ENCODE measurements around the gene CREBBP. TPM values are rescaled to one million over a fixed set of nuclear protein-coding genes. Genes with fewer than 3 reads are reported as not detected.

Gene CREBBP
- total RNA-seq, 1 experiment from 2014 or later: 26.4 TPM

GRCh38 chr16:3842994-3843393 lies 37.5 kb downstream of the CREBBP start:
- Histone ChIP-seq H3K9me3 (ENCODE audit: low read length) (no peaks in the 10 kb centered on the region), H3K27me3 (ENCODE audit: low read length) (no peaks in the 10 kb centered on the region), H4K20me1 (ENCODE audit: insufficient read depth, low read depth, low read length) (no peaks in the 10 kb centered on the region), H3K9me2 (replicated peaks; ENCODE audit: insufficient read depth, low read length) (no peaks in the 10 kb centered on the region), H3K9ac (ENCODE audit: low read length) (no peak overlapping the region), H3K4me1 (ENCODE audit: low read length) (peaks cover 30% of the 10 kb centered on the region), H2AFZ (ENCODE audit: low read length) (no peak overlapping the region), H3K79me2 (ENCODE audit: low read length) (peaks cover 99% of the 10 kb centered on the region), H3K4me2 (ENCODE audit: low read depth, low read length, poor library complexity, severe bottlenecking) (peak overlapping the region; percentile 8), H3K4me3 (ENCODE audit: low read length) (no peak overlapping the region), H3K27ac (ENCODE audit: low read length) (peak overlapping the region; percentile 7; the same call in 1 of the 2 replicates), H3K36me3 (ENCODE audit: insufficient read depth, low read length) (peaks cover 12% of the 10 kb centered on the region)
- DNase-seq: no peak

GRCh38 chr16:3841729-3842508 lies 38.6 kb downstream of the CREBBP start:
- peak overlapping the region; percentile 35 for H3K4me2 ChIP-seq (ENCODE audit: low read depth, low read length, poor library complexity, severe bottlenecking)

GRCh38 chr16:3839402-3840184 lies 40.9 kb downstream of the CREBBP start:
- peaks cover 96% of the 10 kb centered on the region for H3K79me2 ChIP-seq (ENCODE audit: low read length)
- H3K9me2 ChIP-seq (replicated peaks; ENCODE audit: insufficient read depth, low read length): no peaks in the 10 kb centered on the region
- H3K27ac ChIP-seq (ENCODE audit: low read length): no peak overlapping the region
- H3K9me3 ChIP-seq (ENCODE audit: low read length): 0 out of 2 replicates have a peak, but pooled peaks cover 2% of the 10 kb centered on the region
- no peak for DNase-seq
- no peak overlapping the region for H3K4me2 ChIP-seq (ENCODE audit: low read depth, low read length, poor library complexity, severe bottlenecking)
- H3K4me1 ChIP-seq (ENCODE audit: low read length): peaks cover 28% of the 10 kb centered on the region
- no peak overlapping the region for H3K9ac ChIP-seq (ENCODE audit: low read length)
- H3K27me3 ChIP-seq (ENCODE audit: low read length): no peaks in the 10 kb centered on the region
- H3K36me3 ChIP-seq (ENCODE audit: insufficient read depth, low read length): peaks cover 25% of the 10 kb centered on the region
- no peak overlapping the region for H3K4me3 ChIP-seq (ENCODE audit: low read length)
- no peaks in the 10 kb centered on the region for H4K20me1 ChIP-seq (ENCODE audit: insufficient read depth, low read depth, low read length)
- no peak overlapping the region for H2AFZ ChIP-seq (ENCODE audit: low read length)

More at GRCh38 chr16:3841729-3842508, 38.6 kb downstream of the CREBBP start:
- Histone ChIP-seq H3K4me3 (ENCODE audit: low read length) (no peak overlapping the region), H3K79me2 (ENCODE audit: low read length) (peaks cover 97% of the 10 kb centered on the region), H3K4me1 (ENCODE audit: low read length) (peaks cover 30% of the 10 kb centered on the region), H3K9me2 (replicated peaks; ENCODE audit: insufficient read depth, low read length) (no peaks in the 10 kb centered on the region), H3K9ac (ENCODE audit: low read length) (0 out of 2 replicates have a peak overlapping the region, but pooled peaks have one; percentile 12), H3K9me3 (ENCODE audit: low read length) (no peaks in the 10 kb centered on the region), H2AFZ (ENCODE audit: low read length) (no peak overlapping the region), H3K27ac (ENCODE audit: low read length) (peak overlapping the region; percentile 20), H3K36me3 (ENCODE audit: insufficient read depth, low read length) (peaks cover 17% of the 10 kb centered on the region), H3K27me3 (ENCODE audit: low read length) (no peaks in the 10 kb centered on the region), H4K20me1 (ENCODE audit: insufficient read depth, low read depth, low read length) (no peaks in the 10 kb centered on the region)
- DNase-seq: peak; percentile 68

DNA sequence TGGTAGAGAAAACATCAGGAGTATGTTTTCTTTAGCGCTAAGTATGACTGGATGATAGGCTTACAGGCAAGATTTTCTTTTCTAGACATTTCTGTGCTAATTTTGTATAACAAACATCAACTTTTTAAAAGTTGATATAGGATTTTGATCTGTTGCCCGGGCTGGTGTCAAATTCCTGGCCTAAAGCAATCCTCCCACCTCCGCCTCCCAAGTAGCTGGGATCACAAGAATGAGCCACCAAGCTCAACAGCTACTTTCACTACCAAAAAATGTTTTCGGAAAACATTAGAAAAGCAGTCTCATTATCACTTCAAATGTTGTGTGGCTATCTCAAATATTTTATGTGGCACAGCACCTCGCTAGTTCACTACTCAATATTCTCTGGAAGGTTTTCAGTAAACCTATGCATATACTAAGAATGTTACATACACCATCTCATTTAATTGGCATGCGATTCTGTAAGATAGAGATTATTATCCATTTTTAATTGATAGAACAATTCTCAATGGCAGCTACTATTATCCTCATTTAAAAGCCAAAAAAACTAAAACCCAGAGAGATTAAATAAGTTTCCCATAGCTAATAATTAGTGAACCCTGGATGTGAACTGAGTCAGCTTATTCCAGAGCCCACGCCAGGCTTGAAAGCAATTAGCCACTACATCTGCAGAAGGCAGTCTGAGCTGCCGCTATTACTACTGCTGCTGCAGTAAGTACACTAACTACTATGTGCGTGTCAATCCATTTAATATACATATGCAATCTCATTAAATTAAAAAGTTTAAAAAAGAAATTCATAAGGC lies 41.7 kb downstream of the CREBBP start:
- Histone ChIP-seq H4K20me1 (ENCODE audit: insufficient read depth, low read depth, low read length) (no peaks in the 10 kb centered on the region), H3K9me3 (ENCODE audit: low read length) (peaks cover 4% of the 10 kb centered on the region; the same call in 1 of the 2 replicates), H3K27me3 (ENCODE audit: low read length) (no peaks in the 10 kb centered on the region)

DNA sequence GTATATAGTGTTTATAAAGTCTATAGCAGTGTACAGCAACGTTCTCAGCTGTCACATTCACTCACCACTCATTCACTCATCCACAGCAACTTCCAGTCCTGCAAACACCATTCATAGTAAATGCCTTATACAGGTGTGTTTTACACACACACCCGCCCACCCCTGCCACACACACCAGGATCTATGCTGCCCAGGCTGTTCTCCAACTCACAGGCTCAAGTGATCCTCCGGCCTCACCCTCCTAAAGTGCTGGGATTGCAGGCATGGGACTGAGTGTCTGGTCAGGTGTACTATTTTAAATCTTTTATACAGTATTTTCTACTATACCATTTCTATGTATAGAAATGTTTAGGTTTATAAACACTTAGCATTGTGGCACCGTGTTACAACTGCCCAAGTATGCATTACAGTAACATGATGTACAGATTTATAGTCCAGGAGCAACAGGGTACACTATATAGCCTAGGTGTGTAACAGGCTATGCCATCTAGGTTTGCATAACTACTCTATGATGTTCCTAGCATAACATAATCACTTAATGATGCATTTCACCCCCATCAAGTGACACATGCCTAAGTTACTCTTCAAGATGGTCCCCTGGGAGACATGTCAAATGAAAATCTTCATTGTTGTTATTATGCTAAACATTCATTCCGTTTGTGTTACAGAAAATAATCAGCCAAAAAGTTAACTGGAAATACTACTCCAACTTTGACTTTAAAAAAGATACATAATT lies 42.5 kb downstream of the CREBBP start:
- no peaks in the 10 kb centered on the region for H4K20me1 ChIP-seq (ENCODE audit: insufficient read depth, low read depth, low read length)
- H3K4me2 ChIP-seq (ENCODE audit: low read depth, low read length, poor library complexity, severe bottlenecking): no peak overlapping the region
- no peaks in the 10 kb centered on the region for H3K9me2 ChIP-seq (replicated peaks; ENCODE audit: insufficient read depth, low read length)
- no peak overlapping the region for H3K4me3 ChIP-seq (ENCODE audit: low read length)
- H3K27ac ChIP-seq (ENCODE audit: low read length): no peak overlapping the region
- no peak overlapping the region for H3K9ac ChIP-seq (ENCODE audit: low read length)
- H3K79me2 ChIP-seq (ENCODE audit: low read length): peaks cover 96% of the 10 kb centered on the region
- no peak overlapping the region for H2AFZ ChIP-seq (ENCODE audit: low read length)
- peaks cover 25% of the 10 kb centered on the region for H3K36me3 ChIP-seq (ENCODE audit: insufficient read depth, low read length)
- peaks cover 10% of the 10 kb centered on the region for H3K9me3 ChIP-seq (ENCODE audit: low read length)
- DNase-seq: no peak
- no peaks in the 10 kb centered on the region for H3K27me3 ChIP-seq (ENCODE audit: low read length)
- peaks cover 15% of the 10 kb centered on the region for H3K4me1 ChIP-seq (ENCODE audit: low read length)

More for the DNA sequence above, 41.7 kb downstream of the CREBBP start:
- H3K4me3 ChIP-seq (ENCODE audit: low read length): no peak overlapping the region
- H2AFZ ChIP-seq (ENCODE audit: low read length): no peak overlapping the region
- peaks cover 25% of the 10 kb centered on the region for H3K36me3 ChIP-seq (ENCODE audit: insufficient read depth, low read length)
- peaks cover 22% of the 10 kb centered on the region for H3K4me1 ChIP-seq (ENCODE audit: low read length)
- H3K4me2 ChIP-seq (ENCODE audit: low read depth, low read length, poor library complexity, severe bottlenecking): no peak overlapping the region
- no peak overlapping the region for H3K9ac ChIP-seq (ENCODE audit: low read length)
- H3K27ac ChIP-seq (ENCODE audit: low read length): no peak overlapping the region
- no peak for DNase-seq
- H3K79me2 ChIP-seq (ENCODE audit: low read length): peaks cover 96% of the 10 kb centered on the region
- no peaks in the 10 kb centered on the region for H3K9me2 ChIP-seq (replicated peaks; ENCODE audit: insufficient read depth, low read length)

DNA sequence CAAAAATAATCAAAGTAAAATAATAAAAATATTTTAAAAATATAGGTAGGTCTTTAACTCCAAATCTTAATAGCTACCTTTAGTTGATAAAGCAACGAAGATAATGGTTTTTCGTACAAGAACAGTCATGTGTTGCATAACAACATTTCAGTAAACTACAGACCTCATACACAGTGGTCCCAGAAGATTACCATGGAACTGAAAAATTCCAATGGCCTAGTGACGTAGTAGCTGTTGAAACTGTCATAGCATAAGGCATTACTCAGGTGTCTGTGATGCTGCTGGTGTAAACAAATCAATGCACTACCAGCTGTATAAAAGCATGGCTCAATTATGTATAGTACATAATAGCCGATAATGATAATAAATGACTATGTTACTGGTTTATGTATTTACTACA lies 43.9 kb downstream of the CREBBP start:
- Histone ChIP-seq H3K4me1 (ENCODE audit: low read length) (peaks cover 2% of the 10 kb centered on the region), H3K27me3 (ENCODE audit: low read length) (no peaks in the 10 kb centered on the region), H3K4me3 (ENCODE audit: low read length) (no peak overlapping the region), H3K79me2 (ENCODE audit: low read length) (peaks cover 96% of the 10 kb centered on the region), H3K9ac (ENCODE audit: low read length) (no peak overlapping the region), H3K9me2 (replicated peaks; ENCODE audit: insufficient read depth, low read length) (no peaks in the 10 kb centered on the region), H4K20me1 (ENCODE audit: insufficient read depth, low read depth, low read length) (no peaks in the 10 kb centered on the region), H3K4me2 (ENCODE audit: low read depth, low read length, poor library complexity, severe bottlenecking) (no peak overlapping the region), H3K9me3 (ENCODE audit: low read length) (peaks cover 14% of the 10 kb centered on the region), H3K36me3 (ENCODE audit: insufficient read depth, low read length) (peaks cover 25% of the 10 kb centered on the region), H2AFZ (ENCODE audit: low read length) (no peak overlapping the region), H3K27ac (ENCODE audit: low read length) (no peak overlapping the region)
- DNase-seq: no peak

DNA sequence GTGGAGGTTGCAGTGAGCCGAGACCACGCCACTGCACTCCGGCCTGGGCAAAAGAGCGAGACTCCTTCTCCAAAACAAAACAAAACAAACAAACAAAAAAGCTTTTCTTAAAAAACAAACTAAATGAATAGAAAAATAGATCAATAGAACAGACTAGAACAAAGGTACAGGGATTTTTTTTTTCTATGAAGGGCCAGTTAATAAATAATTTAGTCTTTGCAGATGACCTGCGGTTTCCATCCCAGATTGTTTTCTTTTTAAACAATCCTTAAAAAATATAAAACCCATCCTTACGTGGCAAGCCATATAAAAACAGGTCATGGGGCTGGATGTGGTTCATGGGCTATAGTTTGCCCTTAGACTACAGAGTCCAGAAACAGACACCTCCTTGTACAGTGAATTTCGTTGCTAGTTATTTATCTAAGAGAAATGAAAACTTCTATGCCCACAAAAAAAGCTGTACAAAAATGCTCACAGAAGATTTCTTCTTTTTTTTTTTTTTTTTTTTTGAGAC lies 45.4 kb downstream of the CREBBP start:
- H3K27ac ChIP-seq (ENCODE audit: low read length): no peak overlapping the region
- H3K9me2 ChIP-seq (replicated peaks; ENCODE audit: insufficient read depth, low read length): no peaks in the 10 kb centered on the region
- no peak overlapping the region for H3K9ac ChIP-seq (ENCODE audit: low read length)
- H2AFZ ChIP-seq (ENCODE audit: low read length): no peak overlapping the region
- H3K36me3 ChIP-seq (ENCODE audit: insufficient read depth, low read length): peaks cover 25% of the 10 kb centered on the region
- H4K20me1 ChIP-seq (ENCODE audit: insufficient read depth, low read depth, low read length): no peaks in the 10 kb centered on the region
- H3K4me1 ChIP-seq (ENCODE audit: low read length): no peaks in the 10 kb centered on the region
- no peak overlapping the region for H3K4me3 ChIP-seq (ENCODE audit: low read length)
- no peaks in the 10 kb centered on the region for H3K27me3 ChIP-seq (ENCODE audit: low read length)
- no peak for DNase-seq
- no peak overlapping the region for H3K4me2 ChIP-seq (ENCODE audit: low read depth, low read length, poor library complexity, severe bottlenecking)
- peaks cover 96% of the 10 kb centered on the region for H3K79me2 ChIP-seq (ENCODE audit: low read length)
- peaks cover 14% of the 10 kb centered on the region for H3K9me3 ChIP-seq (ENCODE audit: low read length)

Data from Karpas-422 (cell line).